Hepatocyte (in vitro differentiated cells): ENCODE measurements around the gene TRANK1. TPM values are rescaled to one million over a fixed set of nuclear protein-coding genes. Genes with fewer than 3 reads are reported as not detected.

Experiments
- DNase-seq: peaks from one replicate; pipeline ENCODE4 v3.0.0-alpha.2; 2016; ENCODE audit warnings: low spot score
- H2AFZ ChIP-seq: fragments of 200-600 bp; sonication (generic); 2 replicates; pipeline ENCODE4 v1.6.0; 2016; ENCODE audit warnings: antibody characterized with exemption, mild to moderate bottlenecking
- H3K27ac ChIP-seq: fragments of 200-600 bp; sonication (generic); 2 replicates; pipeline ENCODE4 v1.5.1; 2016; ENCODE audit warnings: mild to moderate bottlenecking
- H3K27me3 ChIP-seq: fragments of 200-600 bp; sonication (generic); 2 replicates; pipeline ENCODE4 v1.6.1; 2016
- H3K36me3 ChIP-seq: fragments of 200-600 bp; sonication (generic); replicated peaks from 2 replicates; pipeline ENCODE4 v1.5.1; 2016; ENCODE audit warnings: low read depth; ENCODE audit not compliant: insufficient read depth
- H3K4me1 ChIP-seq: fragments of 200-600 bp; sonication (generic); 2 replicates; pipeline ENCODE4 v1.5.1; 2016; ENCODE audit warnings: mild to moderate bottlenecking, moderate library complexity; ENCODE audit not compliant: insufficient read depth
- H3K4me2 ChIP-seq: fragments of 200-600 bp; sonication (generic); 2 replicates; pipeline ENCODE4 v1.6.0; 2016
- H3K4me3 ChIP-seq: fragments of 200-600 bp; sonication (generic); 2 replicates; pipeline ENCODE4 v1.5.1; 2016; ENCODE audit warnings: mild to moderate bottlenecking
- H3K79me2 ChIP-seq: fragments of 200-600 bp; sonication (generic); 2 replicates; pipeline ENCODE4 v1.6.0; 2017; ENCODE audit warnings: mild to moderate bottlenecking
- H3K9me2 ChIP-seq: fragments of 200-600 bp; sonication (generic); replicated peaks from 2 replicates; pipeline ENCODE4 v1.6.0; 2017; ENCODE audit warnings: mild to moderate bottlenecking; ENCODE audit not compliant: insufficient read depth
- H3K9me3 ChIP-seq: fragments of 200-600 bp; sonication (generic); 2 replicates; pipeline ENCODE4 v1.5.1; 2016; ENCODE audit warnings: low read depth, mild to moderate bottlenecking
- H4K20me1 ChIP-seq: fragments of 200-600 bp; sonication (generic); 2 replicates; pipeline ENCODE4 v1.6.0; 2016; ENCODE audit warnings: mild to moderate bottlenecking; ENCODE audit not compliant: insufficient read depth, poor library complexity, severe bottlenecking
- EZH2 ChIP-seq: fragments of 200-600 bp; sonication (generic); IDR thresholded peaks from 2 replicates; pipeline ENCODE4 v1.6.1; 2016; ENCODE audit warnings: antibody characterized with exemption, mild to moderate bottlenecking, borderline replicate concordance
- EZH2phosphoT487 ChIP-seq: fragments of 200-600 bp; sonication (generic); IDR thresholded peaks from one replicate; pipeline ENCODE4 v1.6.1; 2018; ENCODE audit warnings: antibody characterized with exemption, mild to moderate bottlenecking, low read depth, moderate library complexity; ENCODE audit not compliant: unreplicated experiment, severe bottlenecking
- WGBS: methylation state at CpG from one replicate; pipeline ENCODE4 v1.1.6; 2016; ENCODE audit warnings: low lambda C conversion rate; ENCODE audit errors: missing lambda C conversion rate; 5-methylcytosine and 5-hydroxymethylcytosine counted together
- polyA plus RNA-seq: library from polyadenylated mRNA; unstranded; fragments of >200 nt; fragmentation: Nextera tagmentation; extraction: Ambion mirVana; gene quantifications from 2 replicates; pipeline ENCODE4 v1.2.1, GENCODE V29; 2016
- total RNA-seq: library from RNA; depleted of rRNA; stranded (reverse); fragments of >200 nt; gene quantifications from 2 replicates; pipeline ENCODE4 v1.2.3, GENCODE V29; 2014
- TF ChIP-seq, protein P1 (sequence below): fragments of 200-600 bp; sonication (generic); IDR thresholded peaks from 2 replicates; pipeline ENCODE4 v1.5.1; 2016; ENCODE audit warnings: antibody characterized with exemption, mild to moderate bottlenecking; ENCODE audit not compliant: poor library complexity

TRANK1 gene
- total and polyA plus RNA-seq, 2 experiments from 2014 or later, result 8.5 to 19.9 TPM

DNA sequence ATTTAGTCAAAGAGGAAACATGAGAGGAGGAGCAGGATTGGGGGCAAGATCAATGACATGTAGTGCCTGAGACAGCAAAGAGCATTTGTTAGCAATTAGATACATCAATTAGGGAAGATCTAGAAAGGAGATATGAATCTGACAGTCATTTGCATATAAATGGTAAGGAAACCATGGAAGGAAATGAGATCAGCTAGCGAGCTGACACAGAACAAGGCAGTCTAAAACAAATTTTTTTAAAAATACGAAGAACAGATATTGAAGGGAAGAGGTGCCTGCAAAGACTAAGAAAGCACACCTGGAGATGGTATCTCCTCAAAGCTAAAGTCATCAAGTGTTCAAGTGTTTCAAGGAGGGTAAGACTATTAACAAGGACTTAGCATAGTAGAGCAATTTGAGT is 43.5 kb upstream of the TRANK1 start:
- Histone ChIP-seq H3K4me3 (no peak overlapping the region), H3K27ac (no peak overlapping the region)
- 83% methylated on average over 2 of the region's 2 CpGs for WGBS

DNA sequence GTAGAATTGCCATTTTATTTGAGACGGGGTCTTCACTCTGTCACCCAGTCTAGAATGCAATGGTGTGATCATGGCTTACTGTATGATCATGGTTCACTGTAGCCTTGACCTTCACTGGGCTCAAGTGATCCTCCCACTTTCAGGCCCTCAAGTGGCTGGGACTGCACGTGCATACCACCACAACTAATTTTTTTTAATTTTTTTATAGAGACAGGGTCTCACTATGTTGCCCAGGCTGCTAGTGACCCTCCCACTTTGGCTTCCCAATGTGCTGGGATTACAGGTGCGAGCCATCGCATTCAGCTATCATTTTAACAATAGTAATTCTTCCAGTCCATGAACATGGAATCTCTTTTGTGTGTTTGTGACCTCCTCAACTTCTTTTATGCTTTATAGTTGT is 36.2 kb upstream of the TRANK1 start:
- Histone ChIP-seq H3K4me1 (no peaks in the 10 kb centered on the region), H3K27me3 (no peaks in the 10 kb centered on the region), H3K9me2 (no peaks in the 10 kb centered on the region), H3K79me2 (no peaks in the 10 kb centered on the region), H3K4me3 (no peak overlapping the region), H2AFZ (no peak overlapping the region), H3K9me3 (peaks cover 4% of the 10 kb centered on the region), H4K20me1 (no peaks in the 10 kb centered on the region), H3K4me2 (no peak overlapping the region), H3K27ac (no peak overlapping the region), H3K36me3 (peaks cover 8% of the 10 kb centered on the region)
- TF ChIP-seq EZH2phosphoT487, result no peak
- TF ChIP-seq, protein P1, sequence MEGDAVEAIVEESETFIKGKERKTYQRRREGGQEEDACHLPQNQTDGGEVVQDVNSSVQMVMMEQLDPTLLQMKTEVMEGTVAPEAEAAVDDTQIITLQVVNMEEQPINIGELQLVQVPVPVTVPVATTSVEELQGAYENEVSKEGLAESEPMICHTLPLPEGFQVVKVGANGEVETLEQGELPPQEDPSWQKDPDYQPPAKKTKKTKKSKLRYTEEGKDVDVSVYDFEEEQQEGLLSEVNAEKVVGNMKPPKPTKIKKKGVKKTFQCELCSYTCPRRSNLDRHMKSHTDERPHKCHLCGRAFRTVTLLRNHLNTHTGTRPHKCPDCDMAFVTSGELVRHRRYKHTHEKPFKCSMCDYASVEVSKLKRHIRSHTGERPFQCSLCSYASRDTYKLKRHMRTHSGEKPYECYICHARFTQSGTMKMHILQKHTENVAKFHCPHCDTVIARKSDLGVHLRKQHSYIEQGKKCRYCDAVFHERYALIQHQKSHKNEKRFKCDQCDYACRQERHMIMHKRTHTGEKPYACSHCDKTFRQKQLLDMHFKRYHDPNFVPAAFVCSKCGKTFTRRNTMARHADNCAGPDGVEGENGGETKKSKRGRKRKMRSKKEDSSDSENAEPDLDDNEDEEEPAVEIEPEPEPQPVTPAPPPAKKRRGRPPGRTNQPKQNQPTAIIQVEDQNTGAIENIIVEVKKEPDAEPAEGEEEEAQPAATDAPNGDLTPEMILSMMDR, result no peak
- TF ChIP-seq EZH2, result no peak
- DNase-seq, result no peak
- 92% methylated on average over 4 of the region's 4 CpGs for WGBS

More for the DNA sequence above, 43.5 kb upstream of the TRANK1 start:
- Histone ChIP-seq H3K9me2 (no peaks in the 10 kb centered on the region), H4K20me1 (peaks cover 39% of the 10 kb centered on the region), H2AFZ (no peak overlapping the region), H3K27me3 (no peaks in the 10 kb centered on the region), H3K4me1 (peaks cover 27% of the 10 kb centered on the region), H3K36me3 (peaks cover 3% of the 10 kb centered on the region), H3K79me2 (peaks cover 44% of the 10 kb centered on the region), H3K9me3 (no peaks in the 10 kb centered on the region), H3K4me2 (peak overlapping the region; percentile 87)
- no peak for DNase-seq
- TF ChIP-seq, protein P1, result no peak
- no peak for TF ChIP-seq EZH2phosphoT487
- no peak for TF ChIP-seq EZH2

DNA sequence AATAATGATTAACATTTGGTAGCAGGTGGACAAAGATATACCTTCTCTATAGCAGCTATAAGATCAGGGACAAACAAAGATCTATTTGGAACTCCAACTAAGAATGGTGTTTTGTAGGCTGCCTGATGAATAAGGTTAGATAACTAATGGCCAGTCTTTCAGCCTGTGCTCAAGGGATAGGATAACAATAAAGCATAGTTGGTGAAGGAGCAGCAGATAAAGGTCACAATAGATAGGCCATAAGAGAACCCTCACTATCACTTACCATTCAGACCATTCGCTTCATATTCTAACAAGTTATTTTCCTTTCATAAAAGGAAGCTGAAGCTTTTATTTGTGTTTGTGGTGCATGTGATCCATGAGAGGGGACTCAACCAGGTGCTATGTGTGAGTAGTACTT is 28.3 kb upstream of the TRANK1 start:
- 84% methylated on average over 1 of the region's 1 CpG for WGBS
- H3K4me2 ChIP-seq, result no peak overlapping the region
- no peaks in the 10 kb centered on the region for H3K9me2 ChIP-seq
- H3K27me3 ChIP-seq, result no peaks in the 10 kb centered on the region
- no peak for TF ChIP-seq EZH2phosphoT487
- TF ChIP-seq, protein P1, result no peak
- no peak for TF ChIP-seq EZH2
- H3K4me1 ChIP-seq, result peaks cover 4% of the 10 kb centered on the region
- H3K79me2 ChIP-seq, result no peaks in the 10 kb centered on the region
- H3K36me3 ChIP-seq, result no peaks in the 10 kb centered on the region
- H2AFZ ChIP-seq, result no peak overlapping the region
- H3K9me3 ChIP-seq, result no peaks in the 10 kb centered on the region
- DNase-seq, result no peak
- H3K27ac ChIP-seq, result no peak overlapping the region
- no peak overlapping the region for H3K4me3 ChIP-seq
- H4K20me1 ChIP-seq, result no peaks in the 10 kb centered on the region

DNA sequence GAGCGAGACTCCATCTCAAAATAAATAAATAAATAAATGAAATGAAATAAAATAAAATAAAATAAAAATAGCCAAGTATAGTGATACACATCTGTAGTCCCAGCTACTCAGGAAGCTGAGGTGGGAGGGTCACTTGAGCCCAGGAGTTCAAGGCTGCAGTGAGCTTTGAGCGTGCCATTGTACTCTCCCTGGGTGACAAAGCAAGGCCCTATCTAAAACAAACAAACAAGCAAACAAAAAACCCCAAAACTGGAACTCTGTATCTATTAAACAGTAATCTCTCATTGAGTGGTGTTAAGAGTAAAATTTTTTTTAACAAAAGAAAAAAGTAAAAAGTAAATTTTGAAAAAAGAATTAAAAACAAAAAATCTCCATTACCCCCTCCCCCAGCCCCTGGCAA is 27.3 kb upstream of the TRANK1 start:
- no peaks in the 10 kb centered on the region for H3K79me2 ChIP-seq
- H3K27ac ChIP-seq, result no peak overlapping the region

More for the DNA sequence above, 27.3 kb upstream of the TRANK1 start:
- TF ChIP-seq EZH2phosphoT487 (no peak), EZH2 (no peak)
- TF ChIP-seq, protein P1, result no peak
- 94% methylated on average over 2 of the region's 2 CpGs for WGBS
- Histone ChIP-seq H4K20me1 (no peaks in the 10 kb centered on the region), H3K36me3 (no peaks in the 10 kb centered on the region), H2AFZ (no peak overlapping the region), H3K9me3 (no peaks in the 10 kb centered on the region), H3K9me2 (no peaks in the 10 kb centered on the region), H3K4me1 (peaks cover 4% of the 10 kb centered on the region), H3K4me2 (no peak overlapping the region), H3K27me3 (no peaks in the 10 kb centered on the region), H3K4me3 (no peak overlapping the region)
- no peak for DNase-seq
